Measurements from ENCODE around the gene GALNT14. TPM values are rescaled to one million over a fixed set of nuclear protein-coding genes. Genes with fewer than 3 reads are reported as not detected.
A peak's percentile ranks its signal among the peaks of the same experiment; 100 is the strongest.

GALNT14 gene
- total RNA-seq, 3 donors from 2014 or later (not counting 1 experiment from before 2014, with no cell fraction given) = 0.68 TPM; not detected in 2

DNA sequence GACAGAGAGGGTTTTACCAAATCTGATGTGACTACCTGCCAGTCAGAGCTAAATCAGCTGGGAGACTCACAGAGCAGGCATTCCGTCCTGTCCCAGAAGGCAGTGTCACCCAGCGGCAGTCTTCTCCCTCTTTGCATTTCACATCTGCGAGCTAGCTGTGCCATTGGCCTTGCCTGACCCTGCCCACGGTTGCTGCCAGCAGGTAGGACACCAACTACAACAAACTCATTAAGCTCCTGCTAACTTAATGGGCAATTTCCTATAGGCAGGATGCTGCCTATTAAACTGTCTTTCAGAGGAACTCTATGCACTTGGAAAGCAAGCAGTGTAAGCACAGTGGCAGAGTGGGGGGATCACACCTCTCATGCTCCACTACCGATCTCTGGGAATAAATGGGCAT is 214.6 kb downstream of the GALNT14 start:
- Mint-ChIP-seq H3K4me1 (no peaks in the 10 kb centered on the region), H3K36me3 (no peaks in the 10 kb centered on the region), H3K27ac (no peak overlapping the region), H3K4me3 (no peak overlapping the region), H3K27me3 (ENCODE audit: low read depth in 2 of 2) (no peaks in the 10 kb centered on the region), H3K9me3 (no peaks in the 10 kb centered on the region)
- TF ChIP-seq, protein P1, sequence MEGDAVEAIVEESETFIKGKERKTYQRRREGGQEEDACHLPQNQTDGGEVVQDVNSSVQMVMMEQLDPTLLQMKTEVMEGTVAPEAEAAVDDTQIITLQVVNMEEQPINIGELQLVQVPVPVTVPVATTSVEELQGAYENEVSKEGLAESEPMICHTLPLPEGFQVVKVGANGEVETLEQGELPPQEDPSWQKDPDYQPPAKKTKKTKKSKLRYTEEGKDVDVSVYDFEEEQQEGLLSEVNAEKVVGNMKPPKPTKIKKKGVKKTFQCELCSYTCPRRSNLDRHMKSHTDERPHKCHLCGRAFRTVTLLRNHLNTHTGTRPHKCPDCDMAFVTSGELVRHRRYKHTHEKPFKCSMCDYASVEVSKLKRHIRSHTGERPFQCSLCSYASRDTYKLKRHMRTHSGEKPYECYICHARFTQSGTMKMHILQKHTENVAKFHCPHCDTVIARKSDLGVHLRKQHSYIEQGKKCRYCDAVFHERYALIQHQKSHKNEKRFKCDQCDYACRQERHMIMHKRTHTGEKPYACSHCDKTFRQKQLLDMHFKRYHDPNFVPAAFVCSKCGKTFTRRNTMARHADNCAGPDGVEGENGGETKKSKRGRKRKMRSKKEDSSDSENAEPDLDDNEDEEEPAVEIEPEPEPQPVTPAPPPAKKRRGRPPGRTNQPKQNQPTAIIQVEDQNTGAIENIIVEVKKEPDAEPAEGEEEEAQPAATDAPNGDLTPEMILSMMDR (IDR thresholded peaks at IDR 0.05) = no peak
- Histone ChIP-seq H3K4me3 (ENCODE audit: low read length) (no peak overlapping the region), H3K9me3 (ENCODE audit: control insufficient read depth, insufficient read depth, low read length) (no peaks in the 10 kb centered on the region), H3K27ac (ENCODE audit: low read length) (no peak overlapping the region), H3K36me3 (ENCODE audit: control insufficient read depth, insufficient read depth, low read length) (no peaks in the 10 kb centered on the region), H3K27me3 (ENCODE audit: control insufficient read depth, insufficient read depth, low read length) (no peaks in the 10 kb centered on the region), H3K4me1 (ENCODE audit: control insufficient read depth, insufficient read depth, low read length) (no peaks in the 10 kb centered on the region)
- DNase-seq (no peak), ATAC-seq (no peak)
- 90% methylated on average over 5 of the region's 5 CpGs for WGBS (ENCODE audit: insufficient coverage)
- intact Hi-C loops (cut with micrococcal nuclease) = no loop called here

DNA sequence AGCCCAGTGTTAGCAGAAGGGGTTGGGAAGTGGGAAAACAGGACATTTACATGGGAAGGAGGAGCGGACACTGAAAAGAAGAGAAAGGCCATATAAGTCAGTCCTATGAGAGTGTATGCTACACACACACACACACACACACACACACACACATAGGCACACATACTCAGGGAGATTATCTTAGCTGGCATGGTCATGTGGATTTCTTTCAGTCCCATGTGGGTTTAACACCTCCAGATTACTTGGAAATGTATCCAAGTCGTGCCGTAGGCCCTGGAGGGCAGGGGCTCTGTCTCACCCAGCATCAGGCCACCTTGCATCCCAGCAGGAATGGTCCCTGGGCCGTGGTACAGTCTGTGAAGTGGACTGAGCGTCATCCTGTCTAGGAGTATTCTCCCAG is 217.7 kb downstream of the GALNT14 start:
- no peaks in the 10 kb centered on the region for H3K27me3 Mint-ChIP-seq (ENCODE audit: low read depth in 2 of 2)
- H3K4me1 Mint-ChIP-seq = no peaks in the 10 kb centered on the region
- WGBS (ENCODE audit: insufficient coverage) = 92% methylated on average over 4 of the region's 5 CpGs
- no peaks in the 10 kb centered on the region for H3K36me3 ChIP-seq (ENCODE audit: control insufficient read depth, insufficient read depth, low read length)
- TF ChIP-seq, protein P1 (IDR thresholded peaks at IDR 0.05) = no peak
- H3K27me3 ChIP-seq (ENCODE audit: control insufficient read depth, insufficient read depth, low read length) = no peaks in the 10 kb centered on the region
- no peak overlapping the region for H3K4me3 Mint-ChIP-seq
- no peak overlapping the region for H3K27ac ChIP-seq (ENCODE audit: low read length)
- DNase-seq (no peak), ATAC-seq (no peak)
- no peaks in the 10 kb centered on the region for H3K9me3 ChIP-seq (ENCODE audit: control insufficient read depth, insufficient read depth, low read length)
- intact Hi-C loops (cut with micrococcal nuclease) = no loop called here
- H3K27ac Mint-ChIP-seq = no peak overlapping the region
- H3K4me1 ChIP-seq (ENCODE audit: control insufficient read depth, insufficient read depth, low read length) = no peaks in the 10 kb centered on the region
- H3K36me3 Mint-ChIP-seq = no peaks in the 10 kb centered on the region
- H3K9me3 Mint-ChIP-seq = no peaks in the 10 kb centered on the region
- no peak overlapping the region for H3K4me3 ChIP-seq (ENCODE audit: low read length)

DNA sequence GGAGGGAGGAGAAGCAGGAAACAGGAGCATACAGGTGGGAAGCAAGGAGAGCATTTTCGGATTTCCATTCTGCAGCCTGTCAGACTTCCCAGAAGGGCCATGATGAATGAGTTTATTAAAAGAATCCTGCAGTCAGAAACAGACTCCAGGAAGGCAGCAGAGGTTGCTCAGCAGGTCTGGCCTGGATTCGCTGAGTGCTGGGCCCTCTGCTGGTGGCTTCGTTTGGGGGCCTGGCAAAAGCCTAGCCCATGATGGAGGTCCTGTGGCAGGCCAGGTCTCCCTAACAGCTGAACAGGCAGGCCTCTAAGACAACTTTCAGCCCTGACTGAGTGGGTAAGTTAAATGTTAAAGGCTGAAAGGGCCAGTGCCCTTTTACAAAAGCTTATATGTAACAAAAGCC is 222.8 kb downstream of the GALNT14 start:
- ATAC-seq (no peak), DNase-seq (peak in 1 of 2 donors; percentile 6)
- intact Hi-C loops (cut with micrococcal nuclease) = no loop called here
- no peak overlapping the region for H3K4me3 Mint-ChIP-seq
- TF ChIP-seq, protein P1 (IDR thresholded peaks at IDR 0.05) = no peak
- H3K4me3 ChIP-seq (ENCODE audit: low read length) = no peak overlapping the region
- no peaks in the 10 kb centered on the region for H3K9me3 Mint-ChIP-seq
- no peaks in the 10 kb centered on the region for H3K9me3 ChIP-seq (ENCODE audit: control insufficient read depth, insufficient read depth, low read length)
- no peaks in the 10 kb centered on the region for H3K36me3 Mint-ChIP-seq
- H3K27ac ChIP-seq (ENCODE audit: low read length) = no peak overlapping the region
- H3K27me3 Mint-ChIP-seq (ENCODE audit: low read depth in 2 of 2) = peaks cover 0 to 7% of the 10 kb centered on the region in 2 donors
- H3K27ac Mint-ChIP-seq = no peak overlapping the region
- H3K4me1 Mint-ChIP-seq = no peaks in the 10 kb centered on the region
- H3K36me3 ChIP-seq (ENCODE audit: control insufficient read depth, insufficient read depth, low read length) = no peaks in the 10 kb centered on the region
- no peaks in the 10 kb centered on the region for H3K4me1 ChIP-seq (ENCODE audit: control insufficient read depth, insufficient read depth, low read length)
- WGBS (ENCODE audit: insufficient coverage) = 69% methylated on average over 3 of the region's 3 CpGs
- no peaks in the 10 kb centered on the region for H3K27me3 ChIP-seq (ENCODE audit: control insufficient read depth, insufficient read depth, low read length)

DNA sequence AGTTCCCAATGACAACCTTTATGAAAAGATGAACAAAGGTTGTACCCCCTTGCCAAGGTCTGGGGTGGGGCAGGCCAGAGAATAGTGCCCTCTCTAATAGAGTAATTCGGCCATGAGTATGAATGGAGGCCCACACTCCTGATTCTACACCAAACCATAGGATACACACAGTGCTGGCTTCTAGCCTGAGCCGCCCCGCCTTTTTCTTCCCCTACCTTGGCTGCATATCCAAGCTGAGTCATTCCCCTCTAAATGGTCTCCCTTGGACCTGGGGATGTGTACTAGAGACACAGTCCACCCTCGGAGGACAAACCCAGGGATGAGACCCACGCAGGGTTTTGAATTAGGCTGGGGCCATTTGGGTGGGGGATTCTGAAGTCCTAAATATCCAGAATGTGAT is 223.8 kb downstream of the GALNT14 start:
- DNase-seq (no peak), ATAC-seq (no peak)
- Histone ChIP-seq H3K27me3 (ENCODE audit: control insufficient read depth, insufficient read depth, low read length) (no peaks in the 10 kb centered on the region), H3K4me1 (ENCODE audit: control insufficient read depth, insufficient read depth, low read length) (no peaks in the 10 kb centered on the region), H3K4me3 (ENCODE audit: low read length) (no peak overlapping the region), H3K27ac (ENCODE audit: low read length) (no peak overlapping the region), H3K9me3 (ENCODE audit: control insufficient read depth, insufficient read depth, low read length) (no peaks in the 10 kb centered on the region), H3K36me3 (ENCODE audit: control insufficient read depth, insufficient read depth, low read length) (no peaks in the 10 kb centered on the region)
- Mint-ChIP-seq H3K4me1 (no peaks in the 10 kb centered on the region), H3K36me3 (no peaks in the 10 kb centered on the region), H3K4me3 (no peak overlapping the region), H3K27ac (no peak overlapping the region), H3K27me3 (ENCODE audit: low read depth in 2 of 2) (peaks cover 0 to 7% of the 10 kb centered on the region in 2 donors), H3K9me3 (no peaks in the 10 kb centered on the region)
- TF ChIP-seq, protein P1 (IDR thresholded peaks at IDR 0.05) = no peak
- intact Hi-C loops (cut with micrococcal nuclease) = no loop called here
- 87% methylated on average over 5 of the region's 5 CpGs for WGBS (ENCODE audit: insufficient coverage)
